LoVo (cell line): ENCODE results near the gene CALML4.
"Not testable (repeated sequence)": the region's sequence is repeated elsewhere in the genome, so short reads cannot be mapped to it uniquely, and the experiment has no call there.

ENCODE experiments used
- DNase-seq: peaks from one replicate; pipeline ENCODE4 v3.0.0-alpha.2; 2016; ENCODE audit warnings: low spot score

CALML4 gene

DNA sequence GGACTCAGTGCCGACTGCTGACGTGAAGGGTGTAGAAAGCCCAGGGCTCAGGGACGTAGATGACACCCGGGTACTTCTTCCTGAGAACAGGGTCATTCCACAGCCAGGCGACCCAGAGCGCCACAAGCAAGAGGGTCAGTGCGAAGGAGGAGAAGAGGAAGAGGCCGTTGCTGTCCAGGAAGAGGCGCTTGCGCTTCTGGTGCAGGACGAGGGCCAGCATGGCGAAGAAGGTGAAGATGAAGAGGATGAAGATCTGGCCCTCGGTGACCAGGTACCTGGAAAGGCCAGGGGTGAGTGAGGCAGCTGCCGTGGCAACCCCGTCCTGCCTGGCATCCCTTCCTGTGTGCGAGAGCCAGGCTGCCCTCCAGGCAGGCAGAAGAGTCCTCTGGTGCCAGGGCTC lies 3.0 kb upstream of the CALML4 start:
- no peak for DNase-seq

DNA sequence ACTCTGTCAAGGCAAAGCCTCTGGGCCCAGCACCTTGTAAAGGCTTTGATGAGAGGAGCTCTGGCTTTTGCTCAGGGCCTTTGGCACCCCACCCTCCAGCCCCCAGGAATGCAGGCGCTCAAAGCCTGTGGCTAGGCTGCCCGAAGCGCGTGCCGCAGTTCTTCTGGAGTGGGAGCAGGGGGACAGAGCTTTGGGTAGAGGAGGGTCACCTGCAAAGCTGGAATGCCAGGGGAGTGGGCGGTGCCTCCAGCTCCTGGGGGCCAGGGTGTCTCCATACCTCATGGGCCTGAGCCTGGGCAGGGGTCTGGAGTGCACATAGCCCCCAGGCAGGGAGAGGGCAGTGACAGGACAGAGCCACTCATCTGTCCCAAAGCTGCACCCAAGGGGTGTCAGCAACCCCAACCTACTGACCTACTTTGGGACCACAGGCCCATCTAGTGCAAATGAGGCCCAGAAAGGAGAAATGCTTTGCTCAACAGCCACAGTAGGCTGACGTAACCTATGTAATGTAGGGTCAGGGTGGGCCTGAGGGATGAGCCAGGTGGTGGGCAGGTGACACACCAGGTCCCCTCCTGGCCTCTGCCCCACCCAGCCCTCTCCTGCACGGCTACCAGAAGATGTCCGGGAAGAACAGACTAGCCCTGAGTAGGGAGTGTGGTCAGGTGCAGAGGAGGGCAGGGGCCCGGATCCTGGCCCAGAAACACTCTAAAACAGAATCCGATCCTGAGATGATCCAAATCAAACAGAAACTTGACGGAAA lies 2.2 kb upstream of the CALML4 start:
- DNase-seq, result no peak

DNA sequence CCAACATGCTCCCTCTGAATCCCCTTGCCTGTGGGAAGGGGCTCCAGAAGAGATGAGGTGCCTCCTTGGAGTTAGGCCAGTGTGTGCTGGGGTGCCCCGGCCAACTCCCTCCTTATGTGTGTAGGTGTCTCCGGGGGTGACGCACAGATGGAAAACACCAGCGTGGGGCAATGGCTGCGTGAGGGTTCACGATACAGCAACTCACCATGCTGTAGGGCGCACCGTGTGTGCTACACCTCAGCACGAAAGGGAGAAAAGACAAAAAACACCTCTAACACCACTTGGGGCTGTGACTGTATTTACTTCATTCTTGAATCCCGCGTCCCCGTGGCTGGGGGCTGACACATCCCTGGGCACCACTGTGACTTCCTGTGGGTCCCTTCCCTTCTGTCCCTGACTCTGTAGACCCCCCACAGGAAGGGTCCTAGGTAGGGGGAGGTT lies 1.6 kb upstream of the CALML4 start:
- no peak for DNase-seq

DNA sequence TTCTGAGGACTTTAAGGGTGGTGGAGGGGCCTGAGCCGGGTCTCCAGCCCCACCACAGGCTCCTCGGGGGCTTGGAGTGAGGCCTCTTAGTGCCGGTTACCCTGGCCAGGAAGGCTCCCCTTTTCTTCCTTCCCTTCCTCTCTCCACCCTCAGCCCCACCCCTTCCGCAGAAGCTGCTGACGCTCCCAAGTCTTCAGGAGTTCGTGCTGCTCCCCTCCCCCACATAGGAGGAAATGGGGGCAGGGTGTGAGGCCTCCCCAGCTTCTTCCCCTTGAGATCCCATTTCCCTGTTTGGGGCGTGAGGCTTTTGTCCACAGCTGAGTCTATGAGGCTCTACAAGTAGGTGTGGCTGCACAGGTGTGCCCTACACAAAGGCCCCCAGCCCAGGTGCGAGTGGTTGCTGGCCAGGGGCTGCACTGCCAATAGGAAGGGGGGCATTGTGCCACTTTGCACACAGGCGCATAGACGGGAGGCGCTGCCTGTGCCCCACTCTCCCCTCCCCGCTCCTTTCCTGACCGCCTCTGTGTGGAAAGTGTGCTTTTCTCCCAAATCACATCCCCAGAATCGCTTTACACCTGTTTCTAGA lies 915 bp upstream of the CALML4 start:
- no peak for DNase-seq

DNA sequence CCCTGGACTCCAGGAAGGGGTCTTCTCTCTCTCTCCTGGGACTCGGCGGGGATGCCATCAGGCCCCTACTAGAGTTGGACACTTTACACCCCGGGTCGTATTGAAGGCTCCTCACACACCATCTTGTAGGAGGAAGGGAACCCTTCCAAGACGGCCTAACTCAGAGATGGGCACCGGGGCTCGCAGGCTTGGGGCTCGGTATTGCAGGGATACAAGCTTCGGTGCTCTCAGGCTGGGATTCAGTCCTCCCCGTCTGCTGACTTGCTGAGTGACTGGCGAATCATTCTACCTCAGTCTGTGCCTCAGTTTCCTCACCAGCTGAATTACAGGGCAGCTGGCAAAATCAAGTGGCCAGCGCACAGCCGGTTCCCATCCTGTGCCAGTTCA lies 419 bp upstream of the CALML4 start:
- DNase-seq, result no peak

DNA sequence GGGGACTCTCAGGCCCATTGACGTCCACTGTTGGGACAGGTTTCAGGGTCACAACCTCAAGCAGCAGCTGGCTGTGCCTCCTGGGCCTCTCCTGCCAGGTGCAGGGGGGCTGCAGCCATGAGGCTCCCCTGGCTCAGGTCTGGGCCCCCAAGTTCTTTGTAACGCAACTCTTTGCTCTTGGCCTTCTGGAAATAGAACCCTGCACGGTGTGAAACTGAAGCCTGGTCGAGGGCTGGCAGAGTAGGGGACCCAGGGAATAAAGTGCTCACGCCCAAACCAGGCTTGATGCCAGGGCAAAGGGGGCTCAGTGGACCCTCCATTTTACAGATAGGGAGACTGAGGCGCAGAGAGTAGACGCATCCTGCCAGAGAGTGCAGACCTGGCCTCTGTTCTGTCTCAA lies 771 bp downstream of the CALML4 start:
- DNase-seq, result no peak

DNA sequence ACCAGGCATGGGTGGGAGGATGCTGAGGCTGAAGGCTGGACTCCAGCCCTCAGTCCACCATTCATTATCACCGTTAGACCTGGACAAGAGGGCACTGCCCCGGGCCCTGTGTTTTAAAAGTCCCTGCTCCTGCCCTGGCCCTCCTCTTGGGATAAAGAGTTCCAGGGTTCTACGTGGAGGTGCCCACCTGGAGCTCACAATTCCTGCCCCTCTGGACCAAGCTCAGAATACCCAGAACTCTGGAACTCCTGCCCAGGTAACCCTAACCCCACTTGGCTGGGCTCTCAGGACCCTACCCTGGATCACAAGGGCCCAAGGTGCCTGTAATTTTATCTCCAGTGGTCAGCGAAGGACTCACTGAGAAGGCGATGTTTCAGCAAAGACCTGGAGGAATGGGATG lies 1.2 kb downstream of the CALML4 start:
- no peak for DNase-seq

DNA sequence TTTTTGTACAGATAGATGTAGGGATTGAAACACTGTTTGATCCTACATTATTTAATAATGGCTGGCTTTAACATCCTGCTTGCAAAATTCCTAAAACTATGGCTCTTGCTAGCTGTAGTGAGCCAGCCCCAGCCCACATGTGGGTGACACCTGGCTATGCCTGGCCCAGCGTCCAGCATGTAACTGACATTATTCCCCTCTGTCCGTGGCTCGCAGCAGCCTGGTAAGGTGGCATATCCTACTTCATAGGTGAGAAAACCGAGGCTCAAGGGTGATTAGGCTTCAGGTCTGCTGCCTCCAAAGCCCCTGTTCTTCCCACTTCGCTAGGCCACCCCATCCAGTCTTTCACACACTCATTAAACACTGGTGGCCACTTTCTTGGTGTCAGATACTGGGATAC lies 1.6 kb downstream of the CALML4 start:
- no peak for DNase-seq

DNA sequence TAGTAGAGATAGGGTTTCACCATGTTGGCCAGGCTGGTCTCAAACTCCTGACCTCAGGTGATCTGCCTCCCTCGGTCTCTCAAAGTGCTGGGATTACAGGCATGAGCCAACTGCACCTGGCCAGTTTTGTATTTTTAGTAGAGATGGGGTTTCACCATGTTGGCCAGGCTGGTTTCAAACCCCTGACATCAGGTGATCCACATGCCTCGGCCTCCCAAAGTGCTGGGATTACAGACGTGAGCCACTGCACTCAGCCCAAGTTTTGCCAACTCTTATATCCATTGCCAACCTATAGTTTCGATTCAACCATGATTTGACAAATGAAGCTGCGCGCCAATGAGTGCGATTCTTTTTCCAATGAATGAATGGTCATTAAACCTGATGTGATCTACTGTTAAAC lies 2.1 kb downstream of the CALML4 start:
- DNase-seq, result not testable (repeated sequence)

DNA sequence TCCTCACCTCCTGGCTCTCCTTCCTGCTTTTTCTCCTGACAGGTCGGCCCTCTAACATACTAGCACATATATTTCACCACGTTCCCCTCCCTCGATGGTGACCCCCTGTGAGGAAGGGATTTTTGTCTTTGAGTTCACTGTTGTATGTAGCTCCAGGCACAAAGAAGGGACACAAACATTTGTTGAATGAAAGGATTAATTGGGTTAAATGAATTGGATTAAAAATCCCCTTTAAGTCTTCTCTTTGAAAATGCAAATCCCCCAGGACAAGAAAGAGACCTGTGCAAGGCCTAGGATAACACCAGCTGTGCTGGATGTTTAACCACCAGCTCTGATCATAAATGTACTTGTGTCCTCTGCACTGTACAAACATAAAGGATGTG lies 3.3 kb downstream of the CALML4 start:
- DNase-seq, result no peak

DNA sequence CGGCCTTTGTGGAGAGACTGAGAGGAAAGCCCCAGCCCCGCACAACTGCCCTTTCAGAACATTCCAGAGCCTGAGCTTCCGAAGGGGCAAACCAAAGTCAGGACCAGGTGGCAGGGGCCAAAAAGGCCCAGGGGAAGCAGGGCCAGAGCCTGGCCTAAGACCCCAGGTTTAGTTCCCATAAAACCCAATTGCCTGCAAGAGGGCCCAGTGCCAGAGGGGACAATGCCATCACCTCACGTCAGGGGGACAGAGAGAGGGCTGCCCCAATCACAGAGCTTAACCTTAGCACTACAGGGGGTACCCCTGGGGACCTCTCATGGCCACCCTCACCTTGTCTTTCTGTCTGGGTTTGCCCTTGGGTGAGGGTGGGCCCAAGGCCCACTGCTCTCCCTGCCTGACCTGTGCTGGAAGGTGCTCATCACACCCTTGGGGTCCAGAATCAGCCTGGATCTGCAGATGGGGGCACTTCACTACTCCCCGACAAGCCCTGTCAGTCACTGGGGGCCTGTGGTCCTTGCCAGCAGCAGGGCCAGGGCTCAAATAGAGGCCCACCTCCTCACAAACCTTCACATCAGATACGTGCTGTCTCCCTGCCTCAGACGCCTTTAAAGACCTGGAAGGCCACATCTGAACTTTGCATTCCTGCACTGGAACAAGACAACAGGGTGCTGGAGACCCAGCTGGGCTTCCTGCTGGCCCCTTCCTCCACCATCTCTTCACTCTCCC lies 3.8 kb downstream of the CALML4 start:
- DNase-seq, result no peak

DNA sequence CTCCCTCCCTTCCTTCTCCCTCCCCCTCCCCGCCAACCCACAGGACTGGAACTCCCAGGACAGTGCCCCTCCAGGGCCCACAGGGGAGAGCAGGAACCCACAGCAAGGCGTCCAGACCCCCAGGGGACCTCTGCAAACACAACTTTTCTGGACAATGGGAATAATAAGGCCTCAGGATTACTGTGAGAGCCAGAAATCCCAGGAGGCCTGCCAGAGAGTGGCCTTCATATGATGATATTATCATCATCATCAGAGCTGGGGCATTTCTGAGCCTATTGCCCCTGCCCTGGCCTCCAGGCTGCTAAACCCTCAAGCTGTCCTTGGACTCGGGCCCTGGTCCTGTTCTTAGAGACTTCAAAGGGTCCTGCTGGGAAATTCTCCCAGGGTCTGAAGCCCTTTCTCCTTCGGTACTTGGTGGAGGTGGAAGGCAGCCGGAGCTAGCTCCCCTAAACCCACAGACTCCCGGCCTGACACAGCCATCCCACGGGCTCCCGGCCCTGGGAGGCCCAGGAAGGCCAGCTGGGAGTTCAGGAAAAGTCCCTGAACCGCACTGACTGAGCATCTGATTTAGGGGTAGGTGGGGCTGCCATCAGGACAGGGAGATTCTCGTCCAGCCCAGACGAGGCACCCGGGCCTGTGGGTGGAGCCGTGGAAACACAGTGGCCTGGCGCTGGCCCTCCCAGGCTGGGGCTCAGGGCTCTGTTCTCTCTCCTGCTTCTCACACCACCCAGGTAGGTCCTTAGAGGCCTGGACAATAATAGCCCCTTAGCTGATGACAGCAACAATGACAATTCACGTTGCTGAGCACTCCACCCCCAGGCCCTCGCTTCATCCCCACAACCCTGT lies 4.9 kb downstream of the CALML4 start:
- no peak for DNase-seq

DNA sequence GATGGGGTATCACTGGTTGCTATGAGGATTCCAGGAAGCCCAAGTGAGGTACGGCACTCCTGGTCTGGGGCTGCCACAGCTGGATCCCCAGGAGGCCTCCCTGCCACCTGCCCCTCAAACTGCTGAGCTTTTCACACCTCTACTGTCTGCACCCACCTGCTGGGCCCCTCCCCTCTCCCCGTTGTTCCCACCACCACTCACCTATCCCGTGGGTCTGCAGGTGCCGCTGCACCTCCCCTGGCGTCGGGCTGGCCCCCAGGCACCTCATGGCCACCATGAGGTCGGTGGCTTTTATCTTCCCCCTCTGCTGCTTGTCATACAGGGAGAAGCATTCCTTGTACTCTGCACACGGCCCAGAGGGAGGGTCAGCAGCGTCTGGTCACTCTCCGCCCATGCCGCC lies 5.8 kb downstream of the CALML4 start:
- no peak for DNase-seq

DNA sequence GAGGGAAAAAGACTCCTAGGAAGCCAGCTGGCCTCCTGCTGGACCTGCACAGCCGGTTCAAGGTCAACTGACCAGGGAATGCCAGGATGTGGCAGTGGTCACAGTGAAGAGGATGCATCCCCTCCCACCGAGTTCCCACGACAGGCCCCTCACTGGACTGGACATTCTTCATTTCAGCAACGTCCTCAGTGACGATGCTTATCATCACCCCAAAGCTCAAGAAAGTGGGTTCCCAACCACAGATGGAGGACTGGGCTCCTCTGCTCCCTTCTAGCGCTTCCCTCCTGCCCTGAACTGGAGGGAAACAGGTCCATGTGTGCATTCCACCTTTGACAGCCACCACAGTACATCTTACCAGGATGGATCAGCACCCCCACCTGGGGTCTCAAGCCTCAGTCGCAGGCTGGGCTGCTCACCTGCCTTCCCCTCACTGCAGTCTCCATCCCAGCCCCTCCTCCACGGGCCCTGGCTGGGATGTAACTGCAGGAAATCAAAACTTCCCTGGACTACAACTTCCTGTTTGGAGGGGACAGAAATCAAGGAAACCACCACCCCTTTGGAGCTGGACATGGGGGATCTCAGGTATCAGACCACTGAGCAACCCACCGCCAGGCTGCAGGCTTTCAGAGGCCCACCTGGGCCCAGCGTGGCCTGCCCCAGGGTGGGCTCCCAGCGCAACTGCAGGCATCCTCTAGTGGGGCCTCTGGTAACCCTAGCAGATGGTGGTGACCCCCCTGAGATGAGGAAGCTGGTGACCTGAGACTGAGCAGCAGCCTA lies 7.3 kb downstream of the CALML4 start:
- no peak for DNase-seq

DNA sequence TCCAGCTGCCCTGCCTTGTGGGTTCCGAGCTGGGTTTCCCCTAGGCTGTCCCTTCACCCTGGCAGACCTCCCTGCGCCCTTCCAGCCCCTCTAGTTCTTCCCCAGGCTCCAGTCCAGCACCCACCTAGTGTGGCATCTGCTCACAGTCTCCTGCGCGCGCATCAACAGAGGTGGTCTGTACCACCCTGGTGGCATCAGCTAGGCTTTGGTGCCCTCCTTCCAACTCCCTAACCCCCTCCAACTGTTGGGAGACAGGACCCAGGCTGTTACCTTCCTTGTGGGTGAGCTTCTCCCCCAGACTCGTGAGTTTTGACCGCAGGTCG lies 8.0 kb downstream of the CALML4 start:
- DNase-seq, result no peak

DNA sequence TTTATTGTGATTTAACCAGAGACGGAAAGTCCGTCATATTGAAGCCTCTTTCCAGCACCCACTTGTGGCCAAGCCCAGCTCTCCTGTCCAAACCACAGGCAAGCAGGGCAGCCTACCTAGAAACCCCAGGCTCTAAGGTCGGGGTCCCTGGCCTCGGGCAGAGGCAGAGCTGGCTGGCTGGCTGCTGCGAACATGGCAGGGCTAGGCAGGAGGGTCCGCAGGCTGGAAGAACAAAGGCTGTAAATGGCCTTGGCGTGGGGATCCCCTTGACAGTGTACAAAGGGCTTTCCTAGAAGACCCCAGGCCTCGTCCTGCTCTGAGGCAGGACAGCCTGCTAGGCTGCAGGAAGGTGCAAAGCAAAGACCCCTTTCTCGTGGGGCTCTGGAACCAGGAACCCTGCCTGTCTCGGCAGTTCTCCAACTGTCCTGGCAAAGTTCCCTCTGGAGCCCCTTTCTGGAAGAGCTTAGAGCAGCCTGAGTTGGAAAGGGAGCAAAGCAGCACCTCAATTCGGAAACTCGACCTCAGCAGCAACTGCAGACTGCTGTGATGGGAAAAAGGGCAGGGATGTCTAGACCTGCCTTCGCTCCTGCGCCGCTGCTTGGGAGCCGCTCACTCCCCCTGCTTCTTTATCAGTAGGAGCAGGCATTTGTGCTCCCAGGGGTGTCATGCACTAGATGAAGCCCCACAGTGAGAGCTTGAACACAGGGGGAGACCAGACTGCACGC lies 8.5 kb downstream of the CALML4 start:
- no peak for DNase-seq

DNA sequence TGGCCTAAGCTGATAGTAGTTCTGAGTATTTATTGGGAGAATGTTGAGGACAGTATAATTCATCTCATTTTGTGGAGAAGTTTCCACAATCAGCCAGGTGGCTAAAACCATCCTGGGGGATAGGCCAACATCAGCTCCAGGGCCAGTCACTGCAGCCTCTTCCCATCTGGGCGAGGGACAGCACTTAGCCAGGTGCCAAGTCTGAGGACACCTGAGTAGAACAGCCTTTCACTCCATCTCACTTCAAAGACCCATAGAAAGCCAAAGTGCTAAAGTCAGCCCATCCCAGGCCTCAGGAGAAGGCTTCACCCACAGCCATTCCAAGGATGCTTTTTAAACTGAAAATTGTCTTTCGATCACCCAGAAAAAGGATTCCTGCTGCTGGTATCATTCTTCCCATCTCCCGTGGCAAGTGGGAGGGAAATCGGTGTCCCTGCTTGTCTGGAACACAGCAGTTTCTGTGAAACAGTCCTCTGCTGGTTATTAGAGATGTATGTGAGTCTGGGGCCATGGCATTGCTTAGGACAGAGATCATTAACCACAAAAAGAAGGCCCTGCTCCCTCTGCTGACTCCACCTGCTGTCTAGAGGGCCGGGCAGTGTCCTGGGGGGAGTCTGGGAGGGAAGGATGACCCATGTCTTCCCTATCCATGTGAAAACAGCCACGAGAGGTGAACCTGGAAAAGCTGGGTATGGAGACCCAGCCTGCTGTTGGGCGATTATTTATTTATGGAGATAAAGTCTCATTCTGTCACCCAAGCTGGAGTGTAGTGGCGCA lies 9.6 kb downstream of the CALML4 start:
- no peak for DNase-seq

DNA sequence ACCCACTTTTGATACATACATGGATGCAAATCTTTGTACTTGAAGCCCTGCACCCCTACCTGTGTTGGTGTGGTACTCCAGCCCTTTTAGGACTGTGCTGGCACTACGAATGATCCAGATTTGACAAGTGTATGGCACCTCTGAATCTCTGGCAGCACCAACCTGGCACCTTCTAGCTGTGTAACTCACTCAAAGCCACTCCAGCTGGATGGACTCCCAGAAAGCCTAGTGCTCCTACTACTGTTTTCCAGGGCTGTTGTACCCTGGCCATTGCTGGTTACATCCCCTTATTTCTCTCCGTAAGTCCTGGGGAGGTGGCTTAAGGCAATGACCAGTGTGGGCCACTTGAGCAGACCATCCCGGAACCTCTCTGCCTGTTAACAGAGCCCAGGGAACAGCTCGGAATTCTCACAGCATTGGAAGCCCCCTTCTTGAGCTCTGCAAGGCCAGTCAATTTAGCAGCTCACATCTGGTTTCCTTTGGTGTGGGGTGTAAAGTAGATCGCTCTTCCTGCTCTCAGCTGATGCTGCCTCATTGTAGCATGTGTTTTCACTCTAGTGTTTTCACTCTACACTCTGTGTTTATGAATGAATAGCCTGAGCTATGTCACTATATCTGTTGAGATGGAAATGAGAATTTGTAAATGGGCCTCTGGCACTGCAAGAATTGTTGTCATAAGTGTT lies 12.2 kb downstream of the CALML4 start:
- DNase-seq, result no peak

DNA sequence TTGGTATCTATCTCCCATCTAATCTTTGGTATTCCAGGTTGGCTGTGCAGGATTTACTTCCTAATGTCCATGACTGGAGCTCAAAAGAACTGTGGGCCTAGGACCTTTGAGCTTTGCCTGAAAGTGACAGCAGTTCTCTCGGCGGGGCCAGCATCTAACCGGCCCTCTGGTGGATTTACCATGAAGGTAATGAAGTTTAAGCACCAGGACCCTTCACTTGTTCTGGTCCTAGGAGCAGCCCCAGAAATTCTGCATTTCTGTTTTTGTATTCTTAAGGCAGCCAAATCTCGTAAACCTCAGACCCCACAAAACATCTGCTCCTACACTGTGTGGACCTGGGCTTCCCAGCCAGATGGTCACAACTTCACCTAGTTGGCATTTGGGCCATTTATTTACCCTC lies 13.0 kb downstream of the CALML4 start:
- DNase-seq, result no peak

DNA sequence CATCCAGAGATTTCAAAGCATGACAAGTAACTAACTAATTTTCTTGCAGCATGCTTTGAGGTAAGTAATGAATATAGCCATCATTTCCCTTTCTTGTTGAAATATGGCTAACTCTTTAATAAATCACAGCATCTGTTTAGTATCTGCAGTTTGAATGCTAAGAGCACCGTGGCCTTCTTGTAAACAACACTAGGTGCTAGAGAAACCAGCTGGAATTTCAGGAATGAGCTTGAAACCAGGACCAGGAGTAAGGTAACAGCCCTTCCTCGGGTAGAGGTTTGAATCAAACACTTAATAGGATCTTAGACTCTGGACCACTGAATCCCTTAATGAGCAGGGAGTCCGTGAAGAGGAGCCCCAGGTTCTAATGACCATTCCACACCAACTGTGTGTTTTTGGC lies 13.6 kb downstream of the CALML4 start:
- no peak for DNase-seq
